ENCODE results near the gene PTPRF. TPM values are rescaled to one million over a fixed set of nuclear protein-coding genes. Genes with fewer than 3 reads are reported as not detected.

The PTPRF gene
- total RNA-seq, 1 donor from 2014 or later: not detected

DNA sequence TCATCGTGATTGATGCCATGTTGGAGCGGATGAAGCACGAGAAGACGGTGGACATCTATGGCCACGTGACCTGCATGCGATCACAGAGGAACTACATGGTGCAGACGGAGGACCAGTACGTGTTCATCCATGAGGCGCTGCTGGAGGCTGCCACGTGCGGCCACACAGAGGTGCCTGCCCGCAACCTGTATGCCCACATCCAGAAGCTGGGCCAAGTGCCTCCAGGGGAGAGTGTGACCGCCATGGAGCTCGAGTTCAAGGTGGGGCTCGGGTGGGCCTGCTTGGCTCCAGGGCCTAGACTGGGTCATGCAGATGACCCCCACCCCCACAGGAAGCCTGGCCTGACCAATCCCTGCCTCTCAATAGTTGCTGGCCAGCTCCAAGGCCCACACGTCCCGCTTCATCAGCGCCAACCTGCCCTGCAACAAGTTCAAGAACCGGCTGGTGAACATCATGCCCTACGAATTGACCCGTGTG lies 88.7 kb downstream of the PTPRF start:
- CTCF ChIA-PET: no interaction called here
- no peaks in the 10 kb centered on the region for H3K4me1 Mint-ChIP-seq

DNA sequence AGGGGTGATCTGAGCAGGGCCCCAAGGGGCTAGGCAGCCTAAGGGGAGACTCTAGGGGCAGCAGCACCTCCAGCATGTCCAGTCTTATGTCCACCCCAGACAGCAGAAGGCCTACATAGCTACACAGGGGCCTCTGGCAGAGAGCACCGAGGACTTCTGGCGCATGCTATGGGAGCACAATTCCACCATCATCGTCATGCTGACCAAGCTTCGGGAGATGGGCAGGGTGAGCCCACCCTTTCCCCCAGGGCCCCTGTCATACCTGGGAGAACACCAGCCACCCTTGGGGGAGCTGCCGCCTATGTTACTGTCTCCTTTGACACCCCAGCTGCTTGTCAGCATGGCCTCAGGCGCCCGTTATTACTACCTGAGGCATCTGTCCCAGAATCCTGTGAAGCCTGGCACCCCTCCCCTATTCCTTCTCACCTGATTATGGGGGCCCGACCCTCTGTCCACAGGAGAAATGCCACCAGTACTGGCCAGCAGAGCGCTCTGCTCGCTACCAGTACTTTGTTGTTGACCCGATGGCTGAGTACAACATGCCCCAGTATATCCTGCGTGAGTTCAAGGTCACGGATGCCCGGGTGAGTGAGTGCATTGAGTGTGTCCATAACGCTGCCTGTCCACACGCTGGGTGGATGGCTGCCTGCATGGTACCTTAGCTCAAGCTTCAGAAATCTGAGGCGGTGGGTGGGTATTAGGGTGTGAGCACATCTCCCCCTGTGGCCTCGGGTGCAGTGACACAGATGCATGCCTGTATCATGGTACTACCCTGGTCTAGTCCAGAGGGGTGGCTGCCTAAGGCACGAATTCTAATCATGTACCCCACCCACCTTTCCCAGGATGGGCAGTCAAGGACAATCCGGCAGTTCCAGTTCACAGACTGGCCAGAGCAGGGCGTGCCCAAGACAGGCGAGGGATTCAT lies 89.6 kb downstream of the PTPRF start:
- ATAC-seq (ENCODE audit: low read depth) (no peak), DNase-seq (no peak)
- H3K27me3 Mint-ChIP-seq: no peaks in the 10 kb centered on the region
- no peaks in the 10 kb centered on the region for H3K36me3 Mint-ChIP-seq (ENCODE audit: low read depth)
- TF ChIP-seq, protein P1, sequence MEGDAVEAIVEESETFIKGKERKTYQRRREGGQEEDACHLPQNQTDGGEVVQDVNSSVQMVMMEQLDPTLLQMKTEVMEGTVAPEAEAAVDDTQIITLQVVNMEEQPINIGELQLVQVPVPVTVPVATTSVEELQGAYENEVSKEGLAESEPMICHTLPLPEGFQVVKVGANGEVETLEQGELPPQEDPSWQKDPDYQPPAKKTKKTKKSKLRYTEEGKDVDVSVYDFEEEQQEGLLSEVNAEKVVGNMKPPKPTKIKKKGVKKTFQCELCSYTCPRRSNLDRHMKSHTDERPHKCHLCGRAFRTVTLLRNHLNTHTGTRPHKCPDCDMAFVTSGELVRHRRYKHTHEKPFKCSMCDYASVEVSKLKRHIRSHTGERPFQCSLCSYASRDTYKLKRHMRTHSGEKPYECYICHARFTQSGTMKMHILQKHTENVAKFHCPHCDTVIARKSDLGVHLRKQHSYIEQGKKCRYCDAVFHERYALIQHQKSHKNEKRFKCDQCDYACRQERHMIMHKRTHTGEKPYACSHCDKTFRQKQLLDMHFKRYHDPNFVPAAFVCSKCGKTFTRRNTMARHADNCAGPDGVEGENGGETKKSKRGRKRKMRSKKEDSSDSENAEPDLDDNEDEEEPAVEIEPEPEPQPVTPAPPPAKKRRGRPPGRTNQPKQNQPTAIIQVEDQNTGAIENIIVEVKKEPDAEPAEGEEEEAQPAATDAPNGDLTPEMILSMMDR (IDR thresholded peaks at IDR 0.05): no peak
- ChIA-PET CTCF (no interaction called here), POLR2A (no interaction called here)
- no peak overlapping the region for H3K4me3 Mint-ChIP-seq
- no peak overlapping the region for H3K27ac Mint-ChIP-seq
- intact Hi-C loops (cut with micrococcal nuclease): no loop called here
- no peaks in the 10 kb centered on the region for H3K4me1 Mint-ChIP-seq
- no peaks in the 10 kb centered on the region for H3K9me3 Mint-ChIP-seq

More for the DNA sequence above, 88.7 kb downstream of the PTPRF start:
- no peak overlapping the region for H3K27ac Mint-ChIP-seq
- intact Hi-C loops (cut with micrococcal nuclease): no loop called here
- no peaks in the 10 kb centered on the region for H3K36me3 Mint-ChIP-seq (ENCODE audit: low read depth)
- H3K27me3 Mint-ChIP-seq: no peaks in the 10 kb centered on the region
- H3K4me3 Mint-ChIP-seq: no peak overlapping the region
- DNase-seq (no peak), ATAC-seq (ENCODE audit: low read depth) (no peak)
- H3K9me3 Mint-ChIP-seq: no peaks in the 10 kb centered on the region
- TF ChIP-seq, protein P1 (IDR thresholded peaks at IDR 0.05): no peak
- POLR2A ChIA-PET: no interaction called here

DNA sequence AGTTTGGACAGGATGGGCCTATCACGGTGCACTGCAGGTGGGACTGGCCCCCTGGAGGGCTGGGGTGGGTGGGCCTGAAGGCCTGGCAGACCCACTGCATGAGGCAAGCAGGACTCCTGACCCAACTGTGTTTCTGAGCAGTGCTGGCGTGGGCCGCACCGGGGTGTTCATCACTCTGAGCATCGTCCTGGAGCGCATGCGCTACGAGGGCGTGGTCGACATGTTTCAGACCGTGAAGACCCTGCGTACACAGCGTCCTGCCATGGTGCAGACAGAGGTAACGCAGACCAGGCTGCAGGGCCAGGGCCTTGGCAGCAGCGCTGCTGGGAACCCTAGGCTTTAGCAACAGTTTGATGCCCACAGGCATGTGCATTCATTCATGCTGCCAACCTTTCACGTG lies 90.3 kb downstream of the PTPRF start:
- POLR2A ChIA-PET: no interaction called here
- H3K4me3 Mint-ChIP-seq: no peak overlapping the region
- no peaks in the 10 kb centered on the region for H3K4me1 Mint-ChIP-seq
- intact Hi-C loops (cut with micrococcal nuclease): no loop called here
- no peak overlapping the region for H3K27ac Mint-ChIP-seq
- ATAC-seq (ENCODE audit: low read depth) (no peak), DNase-seq (no peak)
- H3K36me3 Mint-ChIP-seq (ENCODE audit: low read depth): no peaks in the 10 kb centered on the region
- CTCF ChIA-PET: no interaction called here
- H3K27me3 Mint-ChIP-seq: no peaks in the 10 kb centered on the region
- no peaks in the 10 kb centered on the region for H3K9me3 Mint-ChIP-seq
- TF ChIP-seq, protein P1 (IDR thresholded peaks at IDR 0.05): no peak

DNA sequence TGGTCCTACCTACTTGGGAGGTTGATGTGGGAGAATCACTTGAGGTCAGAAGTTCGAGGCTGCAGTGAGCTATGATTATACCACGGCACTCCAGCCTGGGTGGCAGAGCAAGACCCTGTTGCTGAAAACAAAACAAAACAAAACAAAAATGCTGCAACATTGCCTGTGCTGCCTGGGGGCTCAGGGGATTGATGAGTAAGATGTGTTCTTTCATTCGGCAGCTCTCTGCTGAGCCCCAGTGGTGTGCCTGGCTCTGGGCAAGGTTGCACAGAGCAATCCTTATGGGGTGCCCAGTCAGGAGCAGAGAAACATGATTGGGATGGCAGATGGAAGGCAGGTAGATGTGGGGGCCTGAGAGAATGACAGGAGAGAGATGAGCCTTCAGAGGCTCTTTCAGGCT lies 90.7 kb downstream of the PTPRF start:
- POLR2A ChIA-PET: no interaction called here
- H3K36me3 Mint-ChIP-seq (ENCODE audit: low read depth): no peaks in the 10 kb centered on the region
- no peak overlapping the region for H3K27ac Mint-ChIP-seq
- TF ChIP-seq, protein P1 (IDR thresholded peaks at IDR 0.05): no peak
- CTCF ChIA-PET: no interaction called here
- DNase-seq (no peak), ATAC-seq (ENCODE audit: low read depth) (no peak)
- H3K4me3 Mint-ChIP-seq: no peak overlapping the region
- intact Hi-C loops (cut with micrococcal nuclease): no loop called here
- H3K9me3 Mint-ChIP-seq: no peaks in the 10 kb centered on the region
- H3K4me1 Mint-ChIP-seq: no peaks in the 10 kb centered on the region
- no peaks in the 10 kb centered on the region for H3K27me3 Mint-ChIP-seq

DNA sequence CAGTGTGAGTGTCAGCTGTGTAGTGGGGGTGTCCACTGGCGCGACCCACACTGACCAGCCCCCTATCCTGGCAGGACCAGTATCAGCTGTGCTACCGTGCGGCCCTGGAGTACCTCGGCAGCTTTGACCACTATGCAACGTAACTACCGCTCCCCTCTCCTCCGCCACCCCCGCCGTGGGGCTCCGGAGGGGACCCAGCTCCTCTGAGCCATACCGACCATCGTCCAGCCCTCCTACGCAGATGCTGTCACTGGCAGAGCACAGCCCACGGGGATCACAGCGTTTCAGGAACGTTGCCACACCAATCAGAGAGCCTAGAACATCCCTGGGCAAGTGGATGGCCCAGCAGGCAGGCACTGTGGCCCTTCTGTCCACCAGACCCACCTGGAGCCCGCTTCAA lies 91.2 kb downstream of the PTPRF start:
- ATAC-seq (ENCODE audit: low read depth): no peak
- intact Hi-C loops (cut with micrococcal nuclease): no loop called here
- Mint-ChIP-seq H3K27me3 (peaks cover 2% of the 10 kb centered on the region), H3K36me3 (ENCODE audit: low read depth) (no peaks in the 10 kb centered on the region), H3K9me3 (no peaks in the 10 kb centered on the region), H3K27ac (no peak overlapping the region), H3K4me3 (no peak overlapping the region), H3K4me1 (no peaks in the 10 kb centered on the region)
- ChIA-PET POLR2A (no interaction called here), CTCF (no interaction called here)
- no peak for DNase-seq
- TF ChIP-seq, protein P1 (IDR thresholded peaks at IDR 0.05): no peak
